NCI-H82 (cell line): ENCODE results near the gene LHX6.

Experiments
- DNase-seq: peaks from one replicate; lab custom pipeline; 2025; lab: John Stamatoyannopoulos, UW

Gene LHX6

GRCh38 chr9:122234022-122234748, 5.4 kb upstream of the LHX6 start:
- DNase-seq: no peak

GRCh38 chr9:122232796-122233306, 4.1 kb upstream of the LHX6 start:
- DNase-seq: no peak

- no peak for DNase-seq
Measured at GRCh38 chr9:122229485-122229837, 704 bp upstream of the LHX6 start.

GRCh38 chr9:122228191-122228567, 578 bp downstream of the LHX6 start:
- DNase-seq: no peak

GRCh38 chr9:122227575-122227900, 1.2 kb downstream of the LHX6 start:
- peak; percentile 32 for DNase-seq

GRCh38 chr9:122226758-122227574, 1.8 kb downstream of the LHX6 start:
- DNase-seq: no peak

- DNase-seq: no peak
Measured at GRCh38 chr9:122226142-122226757, 2.5 kb downstream of the LHX6 start.

GRCh38 chr9:122225312-122226141, 3.2 kb downstream of the LHX6 start:
- DNase-seq: no peak

- DNase-seq: no peak
Measured at GRCh38 chr9:122223435-122223834, 5.3 kb downstream of the LHX6 start.

- no peak for DNase-seq
Measured at GRCh38 chr9:122222791-122223190, 6.0 kb downstream of the LHX6 start.

GRCh38 chr9:122221183-122221811, 7.5 kb downstream of the LHX6 start:
- DNase-seq: no peak

GRCh38 chr9:122220673-122221182, 8.0 kb downstream of the LHX6 start:
- DNase-seq: no peak

- DNase-seq: no peak
Measured at GRCh38 chr9:122219856-122220672, 8.7 kb downstream of the LHX6 start.

GRCh38 chr9:122218935-122219855, 9.6 kb downstream of the LHX6 start:
- DNase-seq: no peak

- no peak for DNase-seq
Measured at GRCh38 chr9:122218071-122218934, 10.5 kb downstream of the LHX6 start.

GRCh38 chr9:122217640-122218039, 11.1 kb downstream of the LHX6 start:
- no peak for DNase-seq

- DNase-seq: no peak
Measured at GRCh38 chr9:122216798-122217418, 11.8 kb downstream of the LHX6 start.
